Erythroblast (primary cell): ENCODE measurements around the gene USP19.

ENCODE experiments used
- DNase-seq, 2 experiments: peaks; one replicate each; lab custom pipeline; 2025; lab: John Stamatoyannopoulos, UW
- GATA1 ChIP-seq: IDR thresholded peaks from 2 replicates; pipeline ENCODE4 v1.6.1; 2011; ENCODE audit warnings: low read depth, mild to moderate bottlenecking, control low read depth, low read length, moderate library complexity
- POLR2A ChIP-seq: IDR thresholded peaks from 2 replicates; pipeline ENCODE4 v1.6.1; 2011; ENCODE audit warnings: mild to moderate bottlenecking, low read length

Gene USP19

DNA sequence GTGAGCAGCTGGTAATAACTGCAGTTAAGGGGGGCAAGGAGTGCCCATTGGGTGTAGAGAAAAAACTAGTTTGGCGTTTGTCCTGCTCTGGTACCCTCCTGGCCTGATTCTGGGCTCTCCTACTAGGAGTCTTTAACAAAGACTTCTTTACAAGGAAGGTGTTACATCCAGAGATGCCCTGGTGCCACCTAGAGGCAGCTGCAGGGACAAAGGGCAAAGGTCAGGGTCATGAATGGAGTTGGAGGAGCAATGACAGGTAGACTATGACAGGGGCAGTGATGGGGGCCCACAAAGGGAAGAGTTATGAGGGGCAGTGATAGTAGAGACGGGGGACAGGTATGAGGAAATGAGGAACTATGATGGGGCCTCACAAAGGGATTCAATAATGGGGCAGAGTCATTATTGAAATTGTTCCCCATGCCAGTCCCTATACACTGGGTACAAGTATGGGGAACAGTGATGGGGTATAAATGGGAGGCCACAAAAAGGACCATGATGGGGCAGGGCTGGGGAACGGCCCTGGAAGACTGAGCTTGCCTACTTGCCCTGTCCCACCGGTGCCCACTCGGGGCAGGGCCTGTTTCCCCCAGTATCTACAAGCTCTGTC lies 37.6 kb upstream of the USP19 start:
- DNase-seq, result peak; percentile 61 to 73
- no peak for TF ChIP-seq GATA1
- peak; percentile 27 for TF ChIP-seq POLR2A

DNA sequence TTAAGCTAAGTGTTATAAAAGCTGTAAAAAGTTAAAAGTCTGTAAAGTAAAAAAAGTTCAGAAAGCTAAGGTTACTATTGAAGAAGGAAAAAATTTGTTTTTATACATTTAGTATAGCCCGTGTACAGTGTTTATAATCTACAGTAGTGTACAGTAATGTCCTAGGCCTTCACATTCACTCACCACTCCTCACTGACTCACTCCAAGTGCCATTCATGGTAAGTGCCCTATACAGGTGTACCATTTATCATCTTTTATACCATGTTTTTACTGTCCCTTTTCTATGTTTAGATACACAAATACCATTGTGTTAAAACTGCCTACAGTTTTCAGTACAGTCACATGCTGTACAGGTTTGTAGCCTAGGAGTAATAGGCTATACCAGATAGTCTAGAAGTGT lies 36.7 kb upstream of the USP19 start:
- DNase-seq, result no peak
- TF ChIP-seq GATA1, result no peak
- no peak for TF ChIP-seq POLR2A

DNA sequence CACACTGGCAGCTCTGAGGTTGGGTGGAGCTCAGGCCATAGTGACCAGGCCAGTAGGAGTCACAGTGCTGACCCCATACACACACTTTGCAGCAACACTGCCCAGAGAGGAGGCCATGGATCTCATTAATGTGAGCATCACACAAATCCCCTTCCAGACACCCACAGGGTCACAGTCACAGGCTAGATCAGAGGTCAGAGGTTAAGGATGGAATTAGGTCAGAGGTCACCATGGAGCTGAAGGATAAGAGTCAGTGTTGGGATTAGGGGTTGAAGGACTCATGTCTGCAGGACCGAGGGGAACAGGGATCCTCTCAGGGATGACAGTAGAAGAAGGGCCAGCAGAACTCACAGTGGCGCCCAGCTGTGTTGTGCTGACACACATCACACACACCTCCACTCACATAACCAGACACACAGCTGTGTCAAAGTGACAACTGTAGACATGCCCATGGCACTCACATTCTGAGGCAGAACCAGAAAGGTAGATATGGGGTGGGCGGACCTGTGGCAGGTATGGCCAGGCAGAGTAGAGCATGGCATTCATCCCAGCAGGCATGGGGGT lies 32.8 kb upstream of the USP19 start:
- no peak for DNase-seq
- no peak for TF ChIP-seq POLR2A
- TF ChIP-seq GATA1, result no peak

DNA sequence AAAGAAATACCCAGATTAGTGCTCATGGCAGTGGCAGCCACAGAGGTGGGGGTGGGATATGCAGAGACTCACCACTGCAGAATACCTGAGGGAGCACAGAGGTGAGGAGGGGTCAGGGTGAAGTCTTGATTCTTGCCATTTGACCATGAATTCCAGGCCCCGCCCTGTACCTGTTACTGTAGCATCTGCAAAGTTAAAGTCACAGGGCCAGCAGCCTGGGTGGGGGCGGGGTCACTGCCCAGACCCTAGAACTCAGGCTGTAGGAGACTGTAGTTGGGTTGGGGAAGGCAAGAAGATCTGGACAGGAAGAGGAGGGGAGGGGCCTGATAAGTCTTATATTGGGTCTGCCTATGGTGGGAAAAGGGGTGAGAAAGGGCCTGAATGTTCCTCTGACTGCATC lies 31.0 kb upstream of the USP19 start:
- DNase-seq, result no peak
- no peak for TF ChIP-seq POLR2A
- TF ChIP-seq GATA1, result no peak

DNA sequence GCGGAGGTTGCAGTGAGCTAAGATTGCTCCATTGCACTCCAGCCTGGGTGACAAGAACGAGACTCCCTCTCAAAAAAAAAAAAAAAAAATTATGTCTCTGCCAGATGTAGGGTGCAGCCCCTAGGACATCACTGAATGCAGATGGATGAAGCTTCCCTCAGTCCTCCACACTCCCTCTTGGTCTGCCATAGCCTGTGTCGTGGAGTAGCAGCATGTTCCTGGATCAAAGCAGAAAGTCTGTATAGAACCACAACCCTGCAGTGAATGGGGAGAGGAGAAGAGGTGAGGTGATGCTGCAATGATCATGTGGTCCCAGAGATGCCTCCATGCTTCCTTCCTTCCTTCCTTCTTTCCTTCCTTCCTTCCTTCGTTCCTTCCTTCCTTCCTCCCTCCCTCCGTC lies 27.5 kb upstream of the USP19 start:
- no peak for TF ChIP-seq POLR2A
- TF ChIP-seq GATA1, result no peak
- DNase-seq, result no peak

DNA sequence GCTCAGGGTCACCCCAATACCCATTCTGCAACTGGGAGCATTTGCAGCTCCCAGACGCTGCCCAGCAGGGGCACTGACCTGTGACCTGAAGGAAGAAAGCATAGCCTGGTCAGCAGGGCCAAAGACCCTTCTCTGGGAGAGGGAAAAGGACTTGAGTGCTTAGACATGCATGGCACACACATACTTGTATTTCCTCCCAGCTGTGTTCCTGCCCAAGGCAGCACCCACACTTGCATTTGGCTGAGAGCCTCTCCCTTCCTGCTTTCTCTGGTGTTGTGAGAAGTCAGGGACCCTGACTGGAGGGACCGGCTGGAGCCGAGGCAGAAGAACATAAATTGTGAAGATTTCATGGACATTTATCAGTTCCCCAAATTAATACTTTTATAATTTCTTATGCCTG lies 19.5 kb upstream of the USP19 start:
- TF ChIP-seq POLR2A (no peak), GATA1 (no peak)
- no peak for DNase-seq

DNA sequence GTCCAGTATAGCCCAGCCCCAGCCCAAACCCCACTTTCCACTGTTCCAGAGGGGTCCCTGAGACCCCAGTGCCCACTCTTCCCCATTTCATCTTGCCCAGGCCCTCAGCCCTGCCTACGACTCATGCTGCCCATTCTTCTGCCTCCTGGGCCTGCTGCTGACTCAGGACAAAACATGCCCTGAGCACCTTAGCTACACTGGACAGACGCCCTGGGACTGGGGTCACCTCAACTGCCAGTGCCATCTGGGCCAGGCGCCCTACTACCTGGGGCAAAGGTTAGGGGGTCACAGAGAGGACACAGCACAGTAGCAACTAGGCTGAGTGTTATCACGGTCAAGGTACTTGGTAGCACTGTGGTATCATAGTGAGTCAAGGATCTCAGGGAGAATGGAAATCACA lies 14.9 kb upstream of the USP19 start:
- DNase-seq, result no peak
- no peak for TF ChIP-seq GATA1
- no peak for TF ChIP-seq POLR2A

DNA sequence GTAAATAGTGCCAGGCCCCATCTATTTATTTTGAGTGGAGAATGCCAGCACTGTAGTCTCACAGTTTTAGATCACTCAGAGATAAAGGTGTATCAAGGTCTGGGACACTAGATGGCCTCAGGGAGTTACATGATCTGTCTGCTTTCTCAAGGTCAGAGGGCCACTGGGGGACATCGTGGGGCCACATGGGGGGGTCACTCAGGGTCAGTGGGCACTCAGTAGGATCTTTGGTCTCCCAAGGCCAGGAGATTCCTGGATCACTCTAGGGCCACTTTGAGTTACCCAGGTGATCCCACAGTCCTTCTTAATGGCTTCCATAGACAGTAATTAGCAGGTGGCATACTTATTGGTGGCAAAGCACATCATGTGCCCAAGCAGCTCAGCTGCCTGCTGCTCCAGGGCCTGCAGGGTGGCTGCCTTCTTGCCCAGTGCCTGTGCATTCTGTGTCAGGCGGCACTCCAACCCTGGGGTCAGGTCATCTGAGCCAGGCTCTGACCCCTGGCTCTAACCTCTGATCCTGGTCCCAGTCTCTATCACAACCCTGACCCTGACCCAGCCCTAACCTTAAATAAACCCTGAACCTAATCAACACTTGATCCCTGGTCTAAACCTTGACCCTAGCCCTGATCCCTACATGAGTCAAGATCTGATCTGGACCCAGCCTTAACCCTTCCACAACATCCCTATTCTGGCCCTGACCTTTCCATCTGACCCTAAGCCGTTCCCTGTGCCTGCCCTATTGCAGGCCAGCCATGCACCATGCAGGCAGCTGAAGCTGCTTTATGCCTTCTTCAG lies 14.0 kb upstream of the USP19 start:
- peak; percentile 20 to 36 for DNase-seq
- no peak for TF ChIP-seq GATA1
- no peak for TF ChIP-seq POLR2A

DNA sequence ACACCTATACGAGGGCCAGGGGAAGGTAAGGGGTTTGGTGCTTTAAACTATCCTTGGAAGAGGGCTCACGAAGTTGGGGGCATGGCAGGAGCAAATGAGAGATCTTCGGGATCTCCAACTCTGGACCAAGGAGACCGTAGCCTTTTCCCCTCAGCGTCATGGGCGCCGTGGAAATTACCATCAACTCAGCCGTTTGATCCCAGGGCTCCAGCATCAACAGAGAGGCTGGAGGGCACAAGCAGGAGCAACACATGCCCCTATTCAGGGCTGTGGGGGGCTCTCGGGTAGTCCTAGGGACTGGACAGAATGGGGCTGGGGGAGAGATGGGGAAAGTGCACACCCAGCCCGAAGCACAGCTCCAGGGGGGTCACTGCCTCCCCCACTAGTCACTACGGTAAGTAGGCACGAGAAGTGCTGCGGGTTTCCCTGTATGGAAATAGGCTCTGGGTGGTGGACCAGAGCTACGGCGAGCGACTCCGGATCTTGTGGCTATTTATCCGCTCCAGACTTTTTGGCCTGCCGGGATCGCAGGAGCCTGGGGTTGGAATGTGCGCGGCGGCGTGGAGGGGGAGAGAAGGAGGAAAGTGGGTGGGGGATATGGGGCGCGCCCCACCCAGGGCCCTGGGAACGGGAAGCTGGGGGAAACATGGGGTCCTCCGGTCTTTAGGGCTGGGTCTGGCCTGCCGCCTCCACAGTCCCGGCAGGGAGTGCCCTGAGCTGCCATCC lies 12.8 kb upstream of the USP19 start:
- no peak for TF ChIP-seq POLR2A
- TF ChIP-seq GATA1, result no peak
- DNase-seq, result peak; percentile 44 to 46

DNA sequence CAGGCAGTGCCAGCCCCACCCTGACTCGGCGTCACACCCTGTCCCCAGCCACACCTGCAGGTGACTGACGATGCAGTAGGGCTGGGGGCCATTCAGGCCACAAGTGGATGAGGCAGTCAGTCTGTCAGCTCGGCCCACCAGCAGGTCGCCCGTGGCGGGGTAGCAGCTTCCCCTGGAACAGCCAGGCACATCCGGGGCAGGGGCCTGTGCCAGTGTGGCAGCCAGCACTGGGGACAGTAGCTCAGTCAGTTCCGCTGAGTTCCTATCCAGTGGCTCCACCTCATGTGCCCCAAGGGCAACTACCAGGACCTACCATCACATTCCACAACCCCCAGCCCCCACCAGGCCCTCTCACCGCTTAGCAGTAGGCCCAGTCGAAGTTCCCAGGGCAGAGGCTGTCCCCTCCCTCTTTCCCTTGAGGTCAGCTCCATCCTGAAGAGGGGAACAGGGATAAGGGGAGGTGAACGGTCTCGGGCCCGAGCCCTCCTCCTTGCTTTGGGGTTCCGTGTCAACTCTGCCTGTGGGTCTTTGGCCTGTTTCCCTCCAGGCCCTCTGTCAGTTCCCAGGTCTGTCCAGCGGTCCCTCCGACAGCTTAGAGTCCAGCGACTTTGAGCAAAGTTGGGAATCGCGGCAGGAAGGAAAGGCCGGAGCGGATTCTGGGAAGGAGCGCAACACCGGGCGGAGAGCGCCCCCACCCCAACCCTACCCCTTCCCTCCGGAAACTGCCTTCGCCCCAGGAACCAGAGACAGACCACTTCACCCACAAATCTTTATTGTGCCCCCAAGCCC lies 12.0 kb upstream of the USP19 start, which contains the start of gene LAMB2:
Gene LAMB2, minus strand, starts transcription at position 614 of the 789 bp plus-strand sequence. Its CDS starts 183 bp downstream, at position 431.
- DNase-seq, result no peak
- TF ChIP-seq GATA1 (no peak), POLR2A (no peak)

DNA sequence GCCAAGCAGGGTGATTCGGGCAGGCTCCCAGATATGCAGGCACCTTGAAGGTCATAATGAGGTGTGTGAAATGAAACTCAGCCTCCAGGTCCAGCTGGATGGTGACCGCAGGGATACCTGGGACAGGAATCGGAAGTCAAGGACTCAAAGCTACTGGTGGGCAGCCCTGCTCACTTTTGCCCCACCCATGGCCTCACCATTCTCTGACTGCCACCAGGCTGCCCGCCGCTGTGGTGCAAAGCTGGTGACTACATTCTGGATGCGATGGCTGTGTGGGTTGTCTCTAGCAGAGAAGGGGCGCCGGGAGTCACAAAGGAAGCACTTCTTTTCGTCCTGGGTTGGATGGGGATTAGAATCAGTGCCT lies 11.4 kb upstream of the USP19 start:
- no peak for DNase-seq
- TF ChIP-seq GATA1, result no peak
- TF ChIP-seq POLR2A, result no peak

DNA sequence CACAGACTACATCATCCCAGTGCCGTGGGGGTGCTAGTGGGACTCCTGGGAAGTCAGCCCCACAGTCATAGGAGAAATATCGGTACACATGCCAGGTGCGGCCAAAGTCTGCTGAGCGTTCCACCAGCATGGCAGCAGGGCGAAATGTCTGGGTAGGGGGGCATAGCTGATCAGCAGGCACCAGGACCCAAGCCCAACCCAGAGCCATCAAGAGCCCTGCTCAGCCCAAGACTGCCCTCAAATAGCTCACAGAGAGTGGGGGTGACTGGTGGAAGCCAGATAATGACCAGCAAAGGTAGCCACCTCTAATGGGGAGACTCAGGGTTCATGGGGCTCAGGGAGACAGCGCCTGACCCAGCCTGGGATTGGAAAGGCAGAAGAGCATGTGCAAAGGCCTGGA lies 11.0 kb upstream of the USP19 start:
- no peak for DNase-seq
- TF ChIP-seq GATA1 (no peak), POLR2A (no peak)

DNA sequence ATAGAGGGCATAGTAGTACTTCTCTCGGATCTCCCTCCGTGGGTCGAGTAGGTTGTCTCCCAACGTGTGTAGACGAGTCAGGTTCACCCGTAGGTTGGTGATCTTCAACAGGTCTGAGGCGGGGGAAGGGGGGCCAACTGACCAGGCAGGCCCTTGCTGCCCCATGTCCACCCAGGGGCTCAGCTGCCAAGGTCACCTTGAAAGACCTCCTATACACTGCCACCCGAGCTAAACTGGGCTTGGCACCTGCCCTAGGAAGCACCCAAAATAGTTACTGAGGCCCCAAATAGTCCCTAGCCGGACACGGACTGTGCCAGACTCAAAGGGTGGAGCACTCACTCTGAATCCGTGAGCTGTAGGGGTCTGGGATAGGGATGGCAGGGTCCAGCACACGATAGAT lies 10.4 kb upstream of the USP19 start:
- no peak for TF ChIP-seq GATA1
- no peak for TF ChIP-seq POLR2A
- DNase-seq, result no peak
